Right lobe of liver (tissue), 6 donors: ENCODE data around the gene SWI5. TPM values are rescaled to one million over a fixed set of nuclear protein-coding genes. Genes with fewer than 3 reads are reported as not detected.
"Not testable (repeated sequence)": the region's sequence is repeated elsewhere in the genome, so short reads cannot be mapped to it uniquely, and the experiment has no call there.

ENCODE experiments used
- ATAC-seq, 4 donors: fragments of 200-7000 bp; cut with Tn5 transposase; one replicate each; pipeline ENCODE4 v1.9.1; 2020; ENCODE audit warnings: mild to moderate bottlenecking in 4 of 4, moderate library complexity in 4 of 4
- DNase-seq, 3 donors: peaks; one replicate each; pipeline ENCODE4 v3.0.0-alpha.2; 2020
- H3K27ac ChIP-seq, 3 donors: fragments of 200-600 bp; one replicate each; pipeline ENCODE4 v1.8.0; 2022
- H3K27me3 ChIP-seq, 2 donors: fragments of 200-600 bp; one replicate each; pipeline ENCODE4 v1.8.0; 2022
- H3K36me3 ChIP-seq, 4 donors: fragments of 200-600 bp; sonication (generic) in 1 of 4; one replicate each; pipeline versions ENCODE4 v1.5.1 to v1.8.0; 2017 to 2022; ENCODE audit warnings: control low read depth in 1 of 4
- H3K4me1 ChIP-seq, 4 donors: fragments of 200-600 bp; sonication (generic) in 1 of 4; one replicate each; pipeline versions ENCODE4 v1.5.1 to v1.8.0; 2017 to 2022; ENCODE audit warnings: control low read depth in 1 of 4
- H3K4me3 ChIP-seq, 3 donors: fragments of 200-600 bp; one replicate each; pipeline ENCODE4 v1.8.0; 2022
- H3K9me3 ChIP-seq, 4 donors: fragments of 200-600 bp; sonication (generic) in 1 of 4; one replicate each; pipeline versions ENCODE4 v1.5.1 to v1.8.0; 2017 to 2022; ENCODE audit warnings: control low read depth in 1 of 4
- POLR2A ChIP-seq: fragments of 450-650 bp; IDR thresholded peaks from one replicate; pipeline ENCODE4 v1.6.1; 2017; ENCODE audit warnings: antibody characterized with exemption, mild to moderate bottlenecking
- WGBS: methylation state at CpG from one replicate; pipeline ENCODE4 v1.1.6; 2018; ENCODE audit warnings: low coverage, low lambda C conversion rate; ENCODE audit not compliant: insufficient coverage; ENCODE audit errors: missing lambda C conversion rate; 5-methylcytosine and 5-hydroxymethylcytosine counted together
- intact Hi-C, 2 donors: fragments of 100-400 bp; cut with DNase I; formaldehyde crosslinking; loops; one replicate each; pipeline versions ENCODE4 v1.11.2 to v1.14.1; 2022
- long read RNA-seq: library from polyadenylated mRNA; unstranded; transcript quantifications from one replicate; pipeline ENCODE4 v2.0.0, GENCODE V29; 2019
- total RNA-seq, 6 experiments: library from RNA; depleted of rRNA in 2 of 6; stranded (reverse); fragments of >200 nt in 2 of 6; fragmentation: NEBNext Ultra II Directional in 3 of 6; extraction: Animal tissue kit (Norgen Biotek cat#: 25700) in 3 of 6; gene quantifications; one replicate each; pipeline versions ENCODE4 v1.1.0 to v1.2.4, GENCODE V29; 2016 to 2023
- TF ChIP-seq, protein P1 (sequence below), 4 donors: fragments of 200-600 bp in 3 of 4; fragments of 450-650 bp in 1 of 4; IDR thresholded peaks; one replicate each; pipeline versions ENCODE4 v1.5.1 to v1.8.0; 2016 to 2022; ENCODE audit warnings: antibody characterized with exemption in 4 of 4, mild to moderate bottlenecking in 2 of 4
- donor health status: DM: no; HTN: yes; CAD: no.
- donor health status: DM: no; HTN: no; CAD: no.
- donor health status: DM: no; HTN: no; CAD: no.
- donor health status: DM: no; HTN: yes; CAD: no.
- donor health status: DM: no; HTN: yes; CAD: no.

The SWI5 gene
- total RNA-seq, result 10 to 100 TPM; 10.8 to 17.3 (median 14.3) TPM
- long read RNA-seq, transcript SWI5-203 (5 exons, 763 nt), result major isoform, 6 of 8 reads
- long read RNA-seq, partial matches to known transcripts, result 1 of 8 reads
- long read RNA-seq, other reads (novel, unspliced or antisense), result 0 of 8 reads

- Histone ChIP-seq H3K36me3 (peaks cover 0 to 23% (median 8%) of the 10 kb centered on the region in 4 donors), H3K4me1 (peaks cover 0 to 19% (median 4%) of the 10 kb centered on the region in 4 donors), H3K4me3 (peak within 1 kb of the TSS; percentile 89 to 96 (median 94)), H3K27ac (peak within 1 kb of the TSS; percentile 74 to 83 (median 79)), H3K27me3 (no peaks in the 10 kb centered on the region), H3K9me3 (no peaks in the 10 kb centered on the region)
- DNase-seq (peak; percentile 100), ATAC-seq (peak; percentile 95 to 97 (median 96))
- intact Hi-C loops, result no loop called here
- TF ChIP-seq, protein P1, sequence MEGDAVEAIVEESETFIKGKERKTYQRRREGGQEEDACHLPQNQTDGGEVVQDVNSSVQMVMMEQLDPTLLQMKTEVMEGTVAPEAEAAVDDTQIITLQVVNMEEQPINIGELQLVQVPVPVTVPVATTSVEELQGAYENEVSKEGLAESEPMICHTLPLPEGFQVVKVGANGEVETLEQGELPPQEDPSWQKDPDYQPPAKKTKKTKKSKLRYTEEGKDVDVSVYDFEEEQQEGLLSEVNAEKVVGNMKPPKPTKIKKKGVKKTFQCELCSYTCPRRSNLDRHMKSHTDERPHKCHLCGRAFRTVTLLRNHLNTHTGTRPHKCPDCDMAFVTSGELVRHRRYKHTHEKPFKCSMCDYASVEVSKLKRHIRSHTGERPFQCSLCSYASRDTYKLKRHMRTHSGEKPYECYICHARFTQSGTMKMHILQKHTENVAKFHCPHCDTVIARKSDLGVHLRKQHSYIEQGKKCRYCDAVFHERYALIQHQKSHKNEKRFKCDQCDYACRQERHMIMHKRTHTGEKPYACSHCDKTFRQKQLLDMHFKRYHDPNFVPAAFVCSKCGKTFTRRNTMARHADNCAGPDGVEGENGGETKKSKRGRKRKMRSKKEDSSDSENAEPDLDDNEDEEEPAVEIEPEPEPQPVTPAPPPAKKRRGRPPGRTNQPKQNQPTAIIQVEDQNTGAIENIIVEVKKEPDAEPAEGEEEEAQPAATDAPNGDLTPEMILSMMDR (IDR thresholded peaks at IDR 0.05), result no peak
- TF ChIP-seq POLR2A, result peak; percentile 96
- WGBS, result 0% methylated on average over 23 of the region's 38 CpGs
Measured at GRCh38 chr9:128276008-128276573, at the start of gene SWI5. Gene SWI5 (plus strand): TSS chr9:128276276.

DNA sequence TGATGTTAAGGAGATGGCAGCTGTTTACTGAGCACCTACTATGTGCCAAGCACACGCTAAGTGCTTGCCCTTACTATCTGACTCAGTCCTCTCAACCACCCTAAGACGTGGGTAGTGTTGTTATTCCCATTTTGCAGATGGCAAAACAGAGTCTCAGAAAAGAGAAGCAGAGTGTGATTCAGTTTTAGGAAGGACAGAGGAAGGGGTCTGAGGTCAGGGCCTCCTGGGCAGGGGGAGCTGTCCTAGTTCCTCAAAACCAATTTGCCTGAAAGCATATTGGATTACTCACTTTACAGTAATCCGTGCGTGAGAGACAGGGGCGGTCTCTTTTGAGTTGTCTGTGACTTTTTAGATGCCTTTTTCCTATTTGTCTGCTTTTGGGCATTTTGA lies 49.7 kb upstream of the SWI5 start:
- Histone ChIP-seq H3K4me3 (no peak overlapping the region), H3K36me3 (no peaks in the 10 kb centered on the region), H3K27ac (no peak overlapping the region), H3K9me3 (no peaks in the 10 kb centered on the region), H3K4me1 (no peaks in the 10 kb centered on the region), H3K27me3 (no peaks in the 10 kb centered on the region)
- intact Hi-C loops, result no loop called here
- TF ChIP-seq, protein P1 (IDR thresholded peaks at IDR 0.05), result no peak
- TF ChIP-seq POLR2A, result no peak
- ATAC-seq (no peak), DNase-seq (no peak)
- WGBS, result 83% methylated on average over 4 of the region's 5 CpGs

DNA sequence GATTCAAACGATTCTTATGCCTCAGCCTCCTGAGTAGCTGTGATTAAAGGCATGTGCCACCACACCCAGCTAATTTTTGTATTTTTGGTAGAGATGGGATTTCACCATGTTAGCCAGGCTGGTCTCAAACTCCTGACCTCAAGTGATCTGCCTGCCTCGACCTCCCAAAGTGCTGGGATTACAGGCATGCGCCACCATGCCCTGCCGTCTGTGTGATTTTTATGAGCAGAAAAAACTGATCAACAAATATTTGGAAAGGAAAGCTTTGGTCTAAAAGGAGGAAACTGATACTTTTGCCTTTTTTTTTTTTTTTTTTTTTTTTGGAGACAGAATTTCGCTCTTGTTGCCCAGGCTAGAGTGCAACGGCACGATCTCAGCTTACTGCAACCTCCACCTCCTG lies 45.2 kb upstream of the SWI5 start:
- H3K4me1 ChIP-seq, H3K4me3 ChIP-seq, ATAC-seq, H3K27ac ChIP-seq, DNase-seq, H3K9me3 ChIP-seq, intact Hi-C loops, H3K27me3 ChIP-seq, H3K36me3 ChIP-seq: not testable (repeated sequence)
- 75% methylated on average over 6 of the region's 7 CpGs for WGBS

GRCh38 chr9:128231638-128232527 lies 44.2 kb upstream of the SWI5 start:
- WGBS, result 36% methylated on average over 4 of the region's 16 CpGs
- no peaks in the 10 kb centered on the region for H3K9me3 ChIP-seq
- DNase-seq (no peak), ATAC-seq (no peak)
- no peaks in the 10 kb centered on the region for H3K36me3 ChIP-seq
- H3K4me3 ChIP-seq, result no peak overlapping the region
- intact Hi-C loops, result no loop called here
- H3K27me3 ChIP-seq, result no peaks in the 10 kb centered on the region
- TF ChIP-seq POLR2A, result no peak
- TF ChIP-seq, protein P1 (IDR thresholded peaks at IDR 0.05), result no peak
- H3K4me1 ChIP-seq, result no peaks in the 10 kb centered on the region
- H3K27ac ChIP-seq, result no peak overlapping the region
